ENCODE data around the gene EEF1AKMT4.
"Not testable (repeated sequence)": the region's sequence is repeated elsewhere in the genome, so short reads cannot be mapped to it uniquely, and the experiment has no call there.

The EEF1AKMT4 gene

DNA sequence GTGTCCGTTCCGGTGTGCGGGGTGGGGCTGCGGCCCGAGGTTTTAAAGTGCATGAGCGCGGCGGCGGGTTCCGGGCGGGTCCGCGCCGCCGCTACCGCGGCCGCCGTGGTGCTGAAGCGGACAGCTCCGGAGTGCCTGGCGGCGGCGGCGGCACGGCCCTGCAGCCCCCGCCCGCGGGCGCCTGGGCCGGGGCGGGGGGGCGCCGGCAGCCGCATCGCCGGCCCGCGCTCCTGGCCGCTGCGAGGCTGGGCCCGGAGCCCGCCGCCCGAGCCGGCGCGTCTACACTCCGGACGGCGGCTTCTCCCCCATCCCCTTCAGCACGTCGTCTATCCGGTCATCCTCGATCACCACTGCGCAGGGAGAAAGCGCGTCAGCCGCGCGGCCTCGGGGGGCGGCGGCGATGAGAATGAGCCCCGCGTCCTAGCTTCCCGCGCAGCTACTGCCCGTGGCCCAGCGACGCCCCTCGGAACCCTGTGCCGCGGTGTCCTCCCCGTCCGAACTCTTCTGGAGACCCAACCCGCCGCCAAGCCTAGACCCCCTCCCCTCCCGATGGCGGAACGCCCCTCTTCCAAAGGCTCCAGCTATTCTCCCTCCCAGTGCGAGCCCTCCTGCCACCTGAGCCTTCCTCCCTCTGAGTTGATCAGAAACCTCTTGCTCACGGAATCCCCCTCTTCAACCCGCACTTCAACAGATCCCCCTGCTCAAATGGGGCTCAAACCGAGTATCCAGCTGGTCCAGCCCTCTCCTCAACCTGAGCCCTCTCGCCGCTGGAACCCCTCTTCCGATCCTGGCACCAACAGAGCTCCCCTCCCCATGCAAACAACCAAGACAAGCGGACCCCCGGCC, 10.6 kb downstream of the EEF1AKMT4 start:
- DNase-seq (ENCODE audit: insufficient read length, low spot score) (peak; percentile 64), FAIRE-seq (no peak)

DNA sequence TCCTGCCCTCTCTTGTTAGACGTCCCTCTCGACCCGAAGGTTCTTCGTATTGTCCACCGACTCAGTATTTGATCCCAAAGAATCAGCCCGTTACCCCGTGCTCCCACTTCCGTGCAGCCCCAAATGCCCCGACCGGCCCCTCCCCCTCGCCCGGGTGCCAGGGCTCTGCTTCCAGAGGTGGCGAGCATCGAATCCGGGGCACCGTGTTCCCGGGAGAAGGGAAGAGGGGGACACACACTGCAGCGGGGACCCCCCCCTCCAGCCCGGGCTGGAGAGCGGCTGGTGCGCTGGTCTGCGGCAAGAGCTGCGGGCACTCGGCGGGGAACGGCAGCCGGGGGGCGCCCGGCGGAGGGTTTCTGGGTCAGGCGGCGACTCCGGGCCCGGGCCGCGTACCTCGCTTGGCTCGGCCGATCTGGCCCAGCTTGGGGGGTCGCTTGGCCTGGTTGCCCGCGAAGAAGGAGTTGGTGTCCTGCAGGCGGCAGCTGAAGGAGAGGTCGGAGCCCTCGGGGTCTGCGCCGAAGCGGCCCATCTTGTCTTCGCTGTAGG, 11.3 kb downstream of the EEF1AKMT4 start:
- no peak for FAIRE-seq
- DNase-seq (ENCODE audit: insufficient read length, low spot score), result no peak

DNA sequence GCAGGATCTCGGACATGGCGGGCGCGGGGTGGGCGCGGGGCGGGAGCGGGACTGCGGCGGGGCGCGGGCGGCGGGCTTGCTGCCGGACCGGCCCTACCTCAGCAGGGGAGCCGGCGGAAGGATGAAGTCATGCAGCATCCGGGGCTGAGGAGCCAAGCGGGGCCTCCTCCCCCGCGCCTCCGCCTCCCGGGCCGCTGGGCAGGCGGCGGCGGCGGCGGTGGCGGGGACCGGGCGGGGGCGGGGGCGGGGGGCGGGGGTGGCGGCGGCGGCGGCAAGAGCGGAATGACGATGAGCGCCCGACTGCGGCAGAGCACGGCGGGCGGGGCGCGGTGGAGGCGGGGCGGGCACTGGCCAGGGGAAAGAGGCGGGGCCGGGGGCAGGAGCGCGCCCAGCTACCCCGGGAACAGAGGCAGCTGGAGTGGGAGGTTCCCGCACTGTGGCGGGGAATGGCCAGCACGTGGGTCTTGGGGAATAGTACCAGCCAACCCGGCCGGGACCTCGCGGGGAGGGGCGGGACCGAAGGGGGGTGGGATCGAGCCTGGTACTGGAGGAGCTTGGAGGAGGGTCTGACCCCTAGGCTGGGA, 11.9 kb downstream of the EEF1AKMT4 start, which contains the start of gene CAMK2N2:
Gene CAMK2N2, minus strand, starts transcription at position 284 of the 584 bp plus-strand sequence. Its CDS starts 268 bp downstream, at position 16.
- FAIRE-seq, result no peak

DNA sequence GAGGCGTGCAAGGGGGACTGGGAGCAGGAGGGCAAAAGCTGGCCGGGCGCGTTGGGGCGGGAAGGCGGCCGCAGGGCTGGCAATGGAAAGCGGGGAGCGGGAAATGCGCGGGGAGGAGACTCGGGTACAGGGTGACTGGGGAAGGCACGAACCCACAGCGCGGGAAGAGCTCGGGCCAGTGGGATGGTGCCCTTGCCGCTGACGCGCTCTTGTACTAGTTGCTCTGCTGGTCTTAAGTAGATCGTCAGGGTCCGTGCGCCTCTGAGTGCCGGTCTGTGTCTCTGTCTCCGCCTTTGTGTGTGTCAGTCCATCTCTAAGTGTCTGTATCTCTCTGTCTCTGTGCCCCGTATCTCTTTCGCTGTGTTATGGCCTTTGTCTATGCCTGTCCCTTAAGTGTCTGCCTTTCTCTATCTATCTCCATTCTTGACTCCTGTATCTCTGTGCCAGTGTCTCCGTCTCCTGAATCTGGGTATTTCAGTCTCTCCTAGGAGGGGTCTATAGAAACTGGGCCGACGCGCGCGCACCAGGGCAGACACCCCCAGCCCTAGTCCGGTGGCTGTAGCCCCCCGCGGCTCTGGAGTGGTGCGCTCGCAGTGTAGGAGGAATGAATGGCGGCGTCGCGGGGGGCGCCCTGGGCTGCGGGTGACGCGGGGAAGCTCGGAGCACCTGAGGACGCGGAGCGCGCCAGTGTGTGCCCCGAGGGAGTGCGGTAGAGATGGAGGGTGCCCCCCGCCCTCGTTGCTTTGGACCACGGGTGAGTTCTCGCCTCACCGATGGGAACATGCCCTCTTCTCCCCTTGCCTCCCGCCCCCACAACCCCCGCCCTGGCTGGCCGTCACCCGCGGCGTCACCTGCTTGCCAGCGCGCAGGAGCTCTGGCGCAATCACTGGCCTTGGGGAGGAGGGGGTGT, 12.6 kb downstream of the EEF1AKMT4 start:
- FAIRE-seq (no peak), DNase-seq (ENCODE audit: insufficient read length, low spot score) (peak; percentile 50)

More for the DNA sequence above, 11.9 kb downstream of the EEF1AKMT4 start, which contains the start of gene CAMK2N2:
- peak; percentile 88 for DNase-seq (ENCODE audit: insufficient read length, low spot score)

DNA sequence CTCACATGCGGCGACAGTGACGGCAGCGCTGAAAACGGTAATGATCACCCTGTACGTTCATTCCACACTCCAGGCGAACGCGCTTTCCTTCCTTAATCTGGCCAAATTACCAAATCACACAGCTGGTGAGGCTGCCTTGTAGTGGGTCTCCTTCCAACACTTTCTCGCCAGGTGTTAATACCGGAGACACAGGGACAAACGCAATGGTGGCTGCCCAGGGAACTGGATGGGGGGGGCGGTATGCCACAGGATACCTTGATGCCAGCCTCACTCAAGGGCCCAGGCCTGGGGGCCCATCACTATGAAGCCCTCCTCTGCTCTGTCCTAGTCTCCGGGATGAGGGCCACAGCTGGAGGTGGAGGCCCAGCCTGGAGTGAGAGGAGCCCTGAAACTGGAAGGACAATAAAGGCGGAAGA, 13.3 kb downstream of the EEF1AKMT4 start:
- no peak for DNase-seq (ENCODE audit: insufficient read length, low spot score)
- FAIRE-seq, result no peak

DNA sequence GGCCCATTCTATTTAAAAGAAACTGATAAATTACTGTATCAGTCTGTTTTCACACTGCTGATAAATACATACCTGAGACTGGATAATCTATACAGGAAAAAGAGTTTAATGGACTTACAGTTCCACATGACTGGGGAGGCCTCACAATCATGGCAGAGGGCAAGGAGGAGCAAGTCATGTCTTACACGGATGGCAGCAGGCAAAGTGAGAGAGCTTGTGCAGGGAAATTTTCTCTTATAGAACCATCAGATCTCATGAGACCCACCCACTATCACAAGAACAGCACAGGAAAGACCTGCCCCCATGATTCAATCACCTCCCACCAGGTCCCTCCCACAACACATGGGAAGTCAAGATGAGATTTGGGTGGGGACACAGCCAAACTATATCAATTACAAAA, 17.8 kb downstream of the EEF1AKMT4 start:
- not testable (repeated sequence) for DNase-seq (ENCODE audit: insufficient read length, low spot score); FAIRE-seq

DNA sequence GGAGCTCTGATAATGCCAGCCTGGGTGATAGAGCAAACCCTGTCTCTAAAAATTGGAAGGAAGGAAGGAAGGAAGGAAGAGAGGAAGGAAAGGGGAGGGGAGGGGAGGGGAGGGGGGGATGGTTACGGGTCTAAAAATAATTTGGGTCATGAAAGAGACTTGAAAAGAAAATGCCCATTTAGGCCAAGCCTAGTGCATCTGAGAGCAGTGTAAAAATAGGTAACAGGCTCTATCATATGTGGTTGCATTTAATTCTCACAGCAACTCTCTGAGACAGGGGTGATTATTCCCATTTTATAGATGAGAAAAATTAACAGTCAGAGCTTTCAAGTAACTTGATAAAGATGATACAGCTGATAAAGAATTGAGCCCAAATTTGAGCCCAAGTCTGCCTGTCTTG, 22.8 kb downstream of the EEF1AKMT4 start:
- DNase-seq (ENCODE audit: insufficient read length, low spot score) (no peak), FAIRE-seq (no peak)

DNA sequence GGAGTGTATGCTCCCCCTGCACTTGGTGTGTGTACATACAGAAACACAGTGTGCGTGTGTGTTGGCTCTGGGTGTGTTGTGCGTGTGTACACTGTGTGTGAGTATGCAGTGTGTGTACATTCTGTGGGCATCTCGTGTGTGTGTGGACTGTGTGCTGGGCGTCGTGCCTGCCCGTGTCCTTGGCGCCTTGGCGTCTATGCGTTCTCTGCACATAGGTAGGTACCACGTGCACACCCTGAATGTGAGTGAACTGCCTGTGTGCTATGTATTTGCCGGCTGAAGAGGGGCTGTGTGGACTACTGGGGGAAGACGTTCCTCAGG, 25.9 kb downstream of the EEF1AKMT4 start:
- DNase-seq (ENCODE audit: insufficient read length, low spot score) (no peak), FAIRE-seq (no peak)

DNA sequence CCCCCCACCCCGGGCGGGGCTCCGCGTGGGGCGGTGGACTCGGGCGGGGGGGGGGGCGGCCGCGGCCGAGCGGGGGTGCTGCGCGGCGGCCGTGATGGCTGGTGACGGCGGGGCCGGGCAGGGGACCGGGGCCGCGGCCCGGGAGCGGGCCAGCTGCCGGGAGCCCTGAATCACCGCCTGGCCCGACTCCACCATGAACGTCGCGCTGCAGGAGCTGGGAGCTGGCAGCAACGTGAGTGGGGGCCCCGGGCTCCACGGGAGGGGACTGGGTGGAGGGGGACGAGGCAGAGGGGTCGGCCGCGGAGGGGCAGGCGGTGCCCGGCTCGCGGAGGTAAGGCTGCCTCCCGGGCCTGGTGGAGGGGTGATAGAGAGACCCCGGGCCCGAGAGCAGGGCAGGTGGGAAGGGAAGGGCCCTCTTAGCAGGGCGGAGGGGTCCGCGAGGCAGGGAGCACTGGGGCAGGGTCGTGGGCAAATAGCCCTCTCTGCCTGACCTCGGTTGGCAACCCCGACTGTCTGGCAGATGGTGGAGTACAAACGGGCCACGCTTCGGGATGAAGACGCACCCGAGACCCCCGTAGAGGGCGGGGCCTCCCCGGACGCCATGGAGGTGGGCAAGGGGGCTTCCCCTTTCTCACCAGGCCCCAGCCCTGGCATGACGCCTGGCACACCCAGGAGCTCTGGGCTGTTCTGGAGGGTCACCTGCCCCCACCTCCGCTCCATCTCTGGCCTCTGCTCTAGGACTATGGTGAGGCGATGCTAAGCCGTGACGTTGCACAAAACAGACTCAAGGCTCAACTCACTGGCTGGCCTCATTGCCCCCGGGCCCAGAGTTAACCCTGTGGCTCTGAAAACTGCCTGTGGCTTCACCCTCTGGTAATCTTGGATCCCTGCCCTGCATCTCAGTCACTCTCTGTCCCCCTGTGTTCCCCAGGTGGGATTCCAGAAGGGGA, 26.8 kb downstream of the EEF1AKMT4 start, which contains the start of gene ECE2:
Gene ECE2, plus strand, starts transcription at position 62 of the 950 bp plus-strand sequence. Its CDS starts 132 bp downstream, at position 194.
- DNase-seq (ENCODE audit: insufficient read length, low spot score), result no peak
- no peak for FAIRE-seq

DNA sequence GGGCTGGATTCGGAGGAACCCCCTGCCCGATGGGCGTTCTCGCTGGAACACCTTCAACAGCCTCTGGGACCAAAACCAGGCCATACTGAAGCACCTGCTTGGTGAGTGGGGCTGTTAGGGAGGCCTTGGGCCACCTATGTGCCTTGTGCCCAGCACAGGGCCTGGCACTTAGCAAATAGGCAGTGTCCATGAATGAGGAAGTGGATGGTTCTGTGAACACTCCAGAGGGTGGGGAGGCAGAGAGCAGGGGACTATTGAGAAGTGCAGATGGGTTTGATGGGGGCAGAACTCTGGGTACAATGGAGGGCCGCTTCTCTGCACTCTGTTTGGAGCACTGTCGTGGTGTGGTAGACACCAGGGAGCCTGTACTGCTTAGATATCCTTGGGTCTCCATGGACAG, 27.9 kb downstream of the EEF1AKMT4 start:
- DNase-seq (ENCODE audit: insufficient read length, low spot score) (no peak), FAIRE-seq (no peak)

DNA sequence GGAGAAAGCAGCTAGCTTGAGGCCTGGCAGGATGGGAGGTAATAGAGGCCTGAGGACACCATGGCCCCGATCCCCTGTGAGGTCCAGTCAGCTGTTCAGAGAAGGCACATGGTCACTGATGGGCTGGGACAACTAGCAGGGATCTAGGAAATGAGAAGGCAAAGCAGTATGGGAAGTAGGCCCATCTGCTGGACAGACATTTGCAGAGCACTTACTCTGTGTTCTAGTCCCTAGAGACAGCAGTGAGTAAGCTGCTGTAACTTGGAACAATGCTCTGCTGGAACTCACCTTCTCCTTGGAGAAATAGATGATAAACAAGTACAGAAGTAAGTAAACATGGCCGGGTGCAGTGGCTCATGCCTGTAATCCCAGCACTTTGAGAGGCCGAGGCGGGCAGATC, 33.5 kb downstream of the EEF1AKMT4 start:
- DNase-seq (ENCODE audit: insufficient read length, low spot score) (no peak), FAIRE-seq (no peak)

DNA sequence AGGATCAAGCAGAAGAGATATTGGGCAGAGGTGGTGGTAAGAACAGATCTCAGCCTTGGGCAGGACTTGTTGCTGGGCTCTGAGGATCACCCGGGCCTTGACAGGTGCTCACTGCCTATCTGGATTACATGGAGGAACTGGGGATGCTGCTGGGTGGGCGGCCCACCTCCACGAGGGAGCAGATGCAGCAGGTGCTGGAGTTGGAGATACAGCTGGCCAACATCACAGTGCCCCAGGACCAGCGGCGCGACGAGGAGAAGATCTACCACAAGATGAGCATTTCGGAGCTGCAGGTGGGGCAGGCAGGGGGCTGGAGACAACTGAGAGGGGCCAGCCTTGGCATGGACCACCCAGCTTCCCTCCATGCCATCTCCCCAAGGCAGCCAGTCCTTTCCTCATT, 34.2 kb downstream of the EEF1AKMT4 start:
- no peak for DNase-seq (ENCODE audit: insufficient read length, low spot score)
- FAIRE-seq, result no peak

DNA sequence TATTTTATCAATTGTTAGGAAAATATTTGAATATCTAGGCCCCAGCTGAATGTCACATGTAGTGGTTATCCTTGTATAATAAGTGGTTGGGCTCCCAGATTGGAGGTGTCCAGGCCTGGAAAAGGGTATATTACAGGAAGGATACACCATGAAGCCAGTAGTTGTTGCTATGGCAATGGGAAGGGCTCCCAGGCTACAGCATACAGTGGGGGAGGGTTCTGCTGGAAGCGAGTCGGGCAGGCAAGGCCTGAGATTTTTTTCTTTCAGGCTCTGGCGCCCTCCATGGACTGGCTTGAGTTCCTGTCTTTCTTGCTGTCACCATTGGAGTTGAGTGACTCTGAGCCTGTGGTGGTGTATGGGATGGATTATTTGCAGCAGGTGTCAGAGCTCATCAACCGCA, 35.2 kb downstream of the EEF1AKMT4 start:
- no peak for FAIRE-seq
- no peak for DNase-seq (ENCODE audit: insufficient read length, low spot score)

DNA sequence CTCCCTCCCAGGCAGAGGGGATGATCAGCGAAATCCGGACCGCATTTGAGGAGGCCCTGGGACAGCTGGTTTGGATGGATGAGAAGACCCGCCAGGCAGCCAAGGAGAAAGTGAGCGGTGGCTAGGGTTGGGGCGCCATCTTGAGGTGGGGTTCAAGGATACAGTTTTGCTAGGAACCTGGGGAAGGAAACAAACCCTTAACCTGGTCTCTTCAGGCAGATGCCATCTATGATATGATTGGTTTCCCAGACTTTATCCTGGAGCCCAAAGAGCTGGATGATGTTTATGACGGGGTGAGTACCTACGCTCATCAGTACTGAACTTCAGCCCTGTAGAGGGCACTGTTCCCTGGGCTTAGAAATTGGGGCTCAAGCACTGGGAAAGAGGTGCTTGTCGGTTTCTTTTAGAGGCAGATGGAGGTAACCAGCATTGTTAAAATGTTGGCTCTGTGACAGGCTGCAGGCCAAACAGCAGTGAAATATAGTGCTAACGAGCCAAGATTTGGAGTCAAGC, 40.0 kb downstream of the EEF1AKMT4 start:
- DNase-seq (ENCODE audit: insufficient read length, low spot score) (peak; percentile 52), FAIRE-seq (no peak)

DNA sequence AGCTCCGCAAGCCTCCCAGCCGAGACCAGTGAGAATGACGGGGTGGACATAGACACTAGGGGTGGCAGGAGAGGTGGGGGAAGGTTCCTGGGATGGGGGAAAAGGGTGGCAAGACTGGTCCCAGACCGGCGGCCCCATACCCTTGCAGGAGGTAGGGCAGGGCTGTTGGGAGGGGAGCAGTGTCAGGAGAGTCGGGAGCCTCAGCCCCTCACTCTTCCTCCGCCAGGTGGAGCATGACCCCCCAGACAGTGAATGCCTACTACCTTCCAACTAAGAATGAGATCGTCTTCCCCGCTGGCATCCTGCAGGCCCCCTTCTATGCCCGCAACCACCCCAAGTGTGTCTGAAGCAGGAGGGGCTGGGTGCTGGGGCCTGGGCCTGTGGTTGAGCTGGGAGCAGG, 40.9 kb downstream of the EEF1AKMT4 start:
- FAIRE-seq, result no peak
- DNase-seq (ENCODE audit: insufficient read length, low spot score), result no peak

DNA sequence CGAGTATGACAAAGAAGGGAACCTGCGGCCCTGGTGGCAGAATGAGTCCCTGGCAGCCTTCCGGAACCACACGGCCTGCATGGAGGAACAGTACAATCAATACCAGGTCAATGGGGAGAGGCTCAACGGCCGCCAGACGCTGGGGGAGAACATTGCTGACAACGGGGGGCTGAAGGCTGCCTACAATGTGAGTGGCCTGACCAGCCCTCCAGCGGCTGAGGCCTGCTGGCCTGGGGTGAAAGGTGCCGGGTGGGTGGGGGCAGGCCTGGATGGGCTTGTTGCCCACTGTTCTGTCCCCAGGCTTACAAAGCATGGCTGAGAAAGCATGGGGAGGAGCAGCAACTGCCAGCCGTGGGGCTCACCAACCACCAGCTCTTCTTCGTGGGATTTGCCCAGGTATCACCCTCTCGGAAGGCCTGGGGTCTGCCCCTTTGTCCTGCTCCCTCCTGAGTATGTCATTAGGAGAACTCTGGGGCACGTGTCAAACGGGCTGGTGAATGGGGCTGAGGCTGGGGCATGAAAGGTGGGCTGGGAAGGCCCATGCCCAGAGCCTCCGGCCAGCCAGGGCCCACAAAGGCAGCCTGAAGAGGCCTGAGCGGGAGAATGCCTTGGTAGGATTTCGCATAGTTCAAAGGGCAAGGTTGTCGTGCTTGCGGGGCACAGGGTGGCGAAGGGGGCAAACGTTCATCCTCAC, 41.7 kb downstream of the EEF1AKMT4 start:
- FAIRE-seq, result no peak
- DNase-seq (ENCODE audit: insufficient read length, low spot score), result no peak

DNA sequence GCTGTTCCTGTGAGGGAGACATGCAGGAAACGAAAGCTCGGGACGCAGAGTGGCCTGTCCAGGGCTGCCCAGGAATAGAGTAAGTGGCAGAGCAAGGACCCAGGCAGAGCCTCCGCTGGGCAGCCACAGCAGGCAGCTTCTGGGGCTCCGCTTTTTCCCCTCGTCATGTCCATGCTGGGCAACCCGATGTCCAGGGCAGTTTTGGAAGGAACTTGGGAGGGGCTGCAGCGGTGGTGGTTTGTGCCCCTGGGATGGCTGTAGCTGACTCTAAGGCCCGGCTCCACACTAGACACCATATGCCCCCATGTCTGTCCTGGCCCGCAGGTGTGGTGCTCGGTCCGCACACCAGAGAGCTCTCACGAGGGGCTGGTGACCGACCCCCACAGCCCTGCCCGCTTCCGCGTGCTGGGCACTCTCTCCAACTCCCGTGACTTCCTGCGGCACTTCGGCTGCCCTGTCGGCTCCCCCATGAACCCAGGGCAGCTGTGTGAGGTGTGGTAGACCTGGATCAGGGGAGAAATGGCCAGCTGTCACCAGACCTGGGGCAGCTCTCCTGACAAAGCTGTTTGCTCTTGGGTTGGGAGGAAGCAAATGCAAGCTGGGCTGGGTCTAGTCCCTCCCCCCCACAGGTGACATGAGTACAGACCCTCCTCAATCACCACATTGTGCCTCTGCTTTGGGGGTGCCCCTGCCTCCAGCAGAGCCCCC, 42.4 kb downstream of the EEF1AKMT4 start:
- DNase-seq (ENCODE audit: insufficient read length, low spot score) (no peak), FAIRE-seq (no peak)

DNA sequence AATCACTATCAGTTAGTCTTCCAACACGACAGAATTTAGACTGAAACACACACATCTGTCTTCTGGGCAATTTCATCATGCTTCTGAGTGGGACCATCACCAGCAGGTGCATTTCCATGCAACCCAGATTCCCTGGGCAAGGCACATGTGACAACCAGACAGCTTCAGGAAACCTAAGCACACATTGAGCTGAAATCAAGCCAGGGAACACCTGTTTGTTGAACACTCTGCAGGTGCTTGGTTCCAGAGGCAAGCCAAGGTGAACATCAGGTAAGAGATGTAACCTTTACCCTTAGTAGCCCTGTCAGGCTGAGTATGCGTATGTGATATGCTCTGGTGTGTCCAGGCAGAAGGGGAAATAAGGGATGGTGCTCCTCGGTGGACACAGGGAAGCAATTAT, 46.3 kb downstream of the EEF1AKMT4 start:
- FAIRE-seq (no peak), DNase-seq (ENCODE audit: insufficient read length, low spot score) (no peak)
